Mammary epithelial cell (primary cell): ENCODE data around the gene UNC45A.

Experiments used
- EZH2 ChIP-seq: IDR thresholded peaks from 2 replicates; pipeline ENCODE4 v1.6.1; 2012; ENCODE audit warnings: low read length, inconsistent platforms, borderline replicate concordance
- TF ChIP-seq, protein P1 (sequence below), 2 donors: IDR thresholded peaks in 1 of 2; conservative IDR thresholded peaks in 1 of 2; 2 replicates each; pipeline ENCODE4 v1.5.1; 2011 to 2012; ENCODE audit warnings: inconsistent platforms in 2 of 2, low read length in 2 of 2, mild to moderate bottlenecking in 2 of 2, control low read depth in 1 of 2, low read depth in 1 of 2; ENCODE audit not compliant: insufficient read depth in 1 of 2; ENCODE audit errors: extremely low read depth in 1 of 2

DNA sequence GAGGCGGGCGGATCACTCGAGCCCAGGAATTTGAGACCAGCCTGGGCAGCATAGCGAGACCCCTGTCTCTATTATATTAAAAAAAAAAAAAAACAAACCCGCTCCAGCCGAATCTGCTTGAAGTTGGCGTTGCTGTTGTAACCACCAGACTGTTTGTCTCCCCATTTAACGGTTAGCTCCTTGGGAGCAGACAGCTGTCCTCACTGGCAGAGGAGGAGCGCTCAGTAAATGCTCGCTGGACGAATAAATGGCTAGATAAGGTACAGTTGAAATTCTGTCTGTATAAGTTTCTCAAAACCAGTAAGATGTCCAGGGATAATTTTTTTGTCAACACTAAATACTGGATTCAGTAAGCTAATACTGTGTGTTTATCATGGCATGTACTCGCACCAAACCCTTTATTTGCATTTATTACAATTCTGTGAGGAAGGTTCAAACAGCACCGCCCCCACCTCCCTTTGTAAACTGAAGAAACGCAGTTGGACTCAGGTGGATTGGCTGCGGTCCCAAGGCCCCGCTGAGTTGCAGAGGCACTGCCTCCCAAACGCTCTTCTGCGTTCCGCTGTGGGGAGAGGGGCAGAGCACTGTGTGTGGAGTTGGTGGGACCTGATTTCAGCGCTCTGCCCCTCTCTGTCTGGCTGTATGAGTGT lies 20.7 kb downstream of the UNC45A start:
- TF ChIP-seq EZH2, result no peak
- TF ChIP-seq, protein P1, sequence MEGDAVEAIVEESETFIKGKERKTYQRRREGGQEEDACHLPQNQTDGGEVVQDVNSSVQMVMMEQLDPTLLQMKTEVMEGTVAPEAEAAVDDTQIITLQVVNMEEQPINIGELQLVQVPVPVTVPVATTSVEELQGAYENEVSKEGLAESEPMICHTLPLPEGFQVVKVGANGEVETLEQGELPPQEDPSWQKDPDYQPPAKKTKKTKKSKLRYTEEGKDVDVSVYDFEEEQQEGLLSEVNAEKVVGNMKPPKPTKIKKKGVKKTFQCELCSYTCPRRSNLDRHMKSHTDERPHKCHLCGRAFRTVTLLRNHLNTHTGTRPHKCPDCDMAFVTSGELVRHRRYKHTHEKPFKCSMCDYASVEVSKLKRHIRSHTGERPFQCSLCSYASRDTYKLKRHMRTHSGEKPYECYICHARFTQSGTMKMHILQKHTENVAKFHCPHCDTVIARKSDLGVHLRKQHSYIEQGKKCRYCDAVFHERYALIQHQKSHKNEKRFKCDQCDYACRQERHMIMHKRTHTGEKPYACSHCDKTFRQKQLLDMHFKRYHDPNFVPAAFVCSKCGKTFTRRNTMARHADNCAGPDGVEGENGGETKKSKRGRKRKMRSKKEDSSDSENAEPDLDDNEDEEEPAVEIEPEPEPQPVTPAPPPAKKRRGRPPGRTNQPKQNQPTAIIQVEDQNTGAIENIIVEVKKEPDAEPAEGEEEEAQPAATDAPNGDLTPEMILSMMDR (conservative IDR thresholded peaks at IDR 0.05 in 1 of 2, IDR thresholded peaks at IDR 0.05 in 1 of 2; ENCODE audit: extremely low read depth in 1 of 2, insufficient read depth in 1 of 2, low read depth in 1 of 2, low read length in 2 of 2), result no peak
